ENCODE data around the gene KLHDC4.

KLHDC4 gene

DNA sequence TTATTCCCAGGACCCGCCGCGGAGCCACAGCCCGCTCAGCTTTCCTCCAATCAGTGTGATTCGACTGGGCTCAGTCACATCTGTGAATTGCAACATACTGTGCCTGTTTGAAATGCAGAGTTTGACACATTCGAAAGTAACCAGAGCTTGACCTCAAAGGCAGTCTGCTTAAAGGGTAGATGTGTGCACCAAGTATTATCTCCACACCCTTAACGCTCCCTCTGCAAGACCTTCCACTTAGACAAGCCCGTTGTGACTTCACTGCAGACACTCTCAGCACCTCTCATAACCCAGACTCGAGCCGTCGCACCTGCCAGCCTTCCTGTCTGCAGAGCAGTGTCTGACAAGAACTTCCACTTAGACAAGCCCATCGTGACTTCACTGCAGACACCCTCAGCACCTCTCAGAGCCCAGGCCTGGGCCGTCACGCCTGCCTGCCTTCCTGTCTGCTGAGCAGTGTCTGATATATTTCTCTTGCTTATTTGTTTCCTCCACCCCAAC is 3.7 kb downstream of the KLHDC4 start:
- no peak overlapping the region for H3K4me3 ChIP-seq (IDR thresholded peaks at IDR 0.05; ENCODE audit: insufficient read depth, low read depth, low read length)
- no peak overlapping the region for H3K9ac ChIP-seq
- H4K20me1 ChIP-seq (ENCODE audit: insufficient read depth), result no peaks in the 10 kb centered on the region
- TF ChIP-seq CTCF (conservative IDR thresholded peaks at IDR 0.05; ENCODE audit: low read depth, low read length), result no peak
- peaks cover 61% of the 10 kb centered on the region for H3K79me2 ChIP-seq (ENCODE audit: insufficient read depth, low read depth)
- peaks cover 10% of the 10 kb centered on the region; the same call in 1 of the 2 replicates for H3K36me3 ChIP-seq (ENCODE audit: insufficient read depth)
- no peak overlapping the region for H3K4me2 ChIP-seq
- H3K27me3 ChIP-seq (ENCODE audit: insufficient read depth, low read depth), result no peaks in the 10 kb centered on the region
- H2AFZ ChIP-seq (ENCODE audit: low read depth), result no peak overlapping the region
- peaks cover 35% of the 10 kb centered on the region for H3K4me1 ChIP-seq (ENCODE audit: low read depth, poor library complexity, severe bottlenecking)
- H3K27ac ChIP-seq, result no peak overlapping the region

GRCh38 chr16:87761060-87761459 is 4.7 kb downstream of the KLHDC4 start:
- H3K4me2 ChIP-seq, result no peak overlapping the region
- no peak overlapping the region for H3K27ac ChIP-seq
- no peaks in the 10 kb centered on the region for H3K27me3 ChIP-seq (ENCODE audit: insufficient read depth, low read depth)
- H3K36me3 ChIP-seq (ENCODE audit: insufficient read depth), result peaks cover 10% of the 10 kb centered on the region; the same call in 1 of the 2 replicates
- TF ChIP-seq CTCF (conservative IDR thresholded peaks at IDR 0.05; ENCODE audit: low read depth, low read length), result no peak
- H2AFZ ChIP-seq (ENCODE audit: low read depth), result no peak overlapping the region
- no peak overlapping the region for H3K9ac ChIP-seq
- no peak overlapping the region for H3K4me3 ChIP-seq (IDR thresholded peaks at IDR 0.05; ENCODE audit: insufficient read depth, low read depth, low read length)
- peaks cover 27% of the 10 kb centered on the region for H3K4me1 ChIP-seq (ENCODE audit: low read depth, poor library complexity, severe bottlenecking)
- no peaks in the 10 kb centered on the region for H4K20me1 ChIP-seq (ENCODE audit: insufficient read depth)
- peaks cover 61% of the 10 kb centered on the region for H3K79me2 ChIP-seq (ENCODE audit: insufficient read depth, low read depth)

DNA sequence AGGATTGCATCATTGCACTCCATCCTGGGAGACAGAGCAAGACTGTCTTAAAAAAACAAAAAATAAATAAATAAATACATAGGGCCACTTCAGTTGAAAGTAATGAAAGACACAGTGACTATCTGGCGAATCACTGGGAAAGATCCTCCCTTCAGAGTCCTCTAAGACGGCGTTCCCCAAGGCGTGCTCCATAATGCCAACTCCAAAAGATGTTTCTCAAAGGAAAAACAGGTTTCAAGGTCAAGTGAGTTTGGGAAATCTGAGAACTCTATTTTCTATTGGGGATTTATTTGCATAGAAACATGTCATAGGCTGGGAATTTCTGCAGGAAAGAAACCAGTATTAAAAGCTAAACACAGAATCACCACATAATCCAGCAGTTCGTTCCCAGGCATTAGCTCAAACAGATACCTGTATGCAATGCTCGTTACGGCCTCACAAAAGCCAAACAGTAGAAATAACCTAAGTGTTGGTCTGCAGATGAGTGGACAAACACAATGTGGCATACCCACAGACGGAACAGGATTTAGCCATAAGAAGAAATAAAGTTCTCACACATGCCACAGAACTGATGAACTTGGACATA is 7.9 kb downstream of the KLHDC4 start:
- Histone ChIP-seq H3K27me3 (ENCODE audit: insufficient read depth, low read depth) (no peaks in the 10 kb centered on the region), H3K79me2 (ENCODE audit: insufficient read depth, low read depth) (peaks cover 39% of the 10 kb centered on the region), H3K27ac (no peak overlapping the region), H2AFZ (ENCODE audit: low read depth) (no peak overlapping the region), H3K4me1 (ENCODE audit: low read depth, poor library complexity, severe bottlenecking) (peaks cover 7% of the 10 kb centered on the region), H3K9ac (no peak overlapping the region), H3K4me3 (IDR thresholded peaks at IDR 0.05; ENCODE audit: insufficient read depth, low read depth, low read length) (no peak overlapping the region), H3K4me2 (no peak overlapping the region), H3K36me3 (ENCODE audit: insufficient read depth) (peaks cover 14% of the 10 kb centered on the region; the same call in 1 of the 2 replicates), H4K20me1 (ENCODE audit: insufficient read depth) (no peaks in the 10 kb centered on the region)
- no peak for TF ChIP-seq CTCF (conservative IDR thresholded peaks at IDR 0.05; ENCODE audit: low read depth, low read length)

- no peak for TF ChIP-seq CTCF (conservative IDR thresholded peaks at IDR 0.05; ENCODE audit: low read depth, low read length)
- Histone ChIP-seq H3K27ac (no peak overlapping the region), H3K4me3 (IDR thresholded peaks at IDR 0.05; ENCODE audit: insufficient read depth, low read depth, low read length) (no peak overlapping the region), H3K79me2 (ENCODE audit: insufficient read depth, low read depth) (peaks cover 19% of the 10 kb centered on the region; the same call in 1 of the 2 replicates), H2AFZ (ENCODE audit: low read depth) (no peak overlapping the region), H3K9ac (no peak overlapping the region), H3K27me3 (ENCODE audit: insufficient read depth, low read depth) (no peaks in the 10 kb centered on the region), H3K36me3 (ENCODE audit: insufficient read depth) (peaks cover 18% of the 10 kb centered on the region; the same call in 1 of the 2 replicates), H3K4me2 (no peak overlapping the region), H4K20me1 (ENCODE audit: insufficient read depth) (no peaks in the 10 kb centered on the region), H3K4me1 (ENCODE audit: low read depth, poor library complexity, severe bottlenecking) (no peaks in the 10 kb centered on the region)
Observed at GRCh38 chr16:87754535-87754934, 11.3 kb downstream of the KLHDC4 start.

Measured in KMS-11 (cell line).